HepG2 (cell line): ENCODE data around the gene ADGRG6. TPM values are rescaled to one million over a fixed set of nuclear protein-coding genes. Genes with fewer than 3 reads are reported as not detected.

ENCODE experiments used
- ATAC-seq: fragments of 200-7000 bp; cut with Tn5 transposase; 3 replicates; pipeline ENCODE4 v1.9.1; 2020; ENCODE audit warnings: mild to moderate bottlenecking, moderate library complexity
- BruUV-seq: library from RNA; stranded (reverse); fragments of 400-500 nt; replicated peaks from 2 replicates; lab custom pipeline; 2021; lab: Mats Ljungman, UMichigan
- CTCF ChIA-PET: fragments of 300-600 bp; formaldehyde crosslinking; extraction: SDS; loops from one replicate; lab custom pipeline; 2021; ENCODE audit warnings: low total read pairs, inconsistent platforms, low intra/inter-chr PET ratio; lab: Yijun Ruan, JAX
- POLR2A ChIA-PET: fragments of 350-600 bp; sonication (Branson Sonifier 250); formaldehyde crosslinking; loops from one replicate; lab custom pipeline; 2020; ENCODE audit warnings: antibody characterized with exemption, inconsistent platforms; lab: Yijun Ruan, JAX
- DNase-seq: peaks from one replicate; pipeline ENCODE4 v3.0.0-alpha.2; 2015; ENCODE audit warnings: low spot score
- FAIRE-seq: peaks from 3 replicates; lab custom pipeline; 2011; peaks lifted over from hg19 to GRCh38; lab: Jason Lieb, UNC
- H2AFZ ChIP-seq: one replicate; pipeline ENCODE4 v1.6.1; 2011; ENCODE audit warnings: low read length, inconsistent platforms
- H3K27ac ChIP-seq: fragments of 300-600 bp; 3 replicates; pipeline ENCODE4 v1.8.0; 2011; ENCODE audit warnings: mixed run types, mild to moderate bottlenecking, mixed read lengths, low read length, inconsistent platforms; ENCODE audit not compliant: insufficient read depth; ENCODE audit errors: extremely low read length
- H3K27me3 ChIP-seq, 2 experiments: fragments of 200-600 bp in 1 of 2; 2 replicates in 1 of 2; 3 replicates in 1 of 2; pipeline versions ENCODE4 v1.6.0 to v1.8.0; 2011; ENCODE audit warnings: low read length in 2 of 2, mild to moderate bottlenecking in 2 of 2, moderate library complexity in 2 of 2, inconsistent platforms in 1 of 2; ENCODE audit not compliant: insufficient read depth in 2 of 2, control insufficient read depth in 1 of 2
- H3K36me3 ChIP-seq, 2 experiments: fragments of 200-600 bp in 1 of 2; replicated peaks in 1 of 2; 2 replicates in 1 of 2; 3 replicates in 1 of 2; pipeline versions ENCODE4 v1.5.1 to v1.8.0; 2011; ENCODE audit warnings: low read length in 2 of 2, inconsistent platforms in 1 of 2; ENCODE audit not compliant: insufficient read depth in 2 of 2, control insufficient read depth in 1 of 2
- H3K4me1 ChIP-seq: 2 replicates; pipeline ENCODE4 v1.5.1; 2012; ENCODE audit warnings: low read length, inconsistent platforms; ENCODE audit not compliant: insufficient read depth
- H3K4me2 ChIP-seq: 2 replicates; pipeline ENCODE4 v1.6.0; 2011; ENCODE audit warnings: low read depth, low read length, inconsistent platforms
- H3K4me3 ChIP-seq, 3 experiments: fragments of 200-600 bp in 1 of 3; sonication (generic), shearing (Covaris generic) in 1 of 3; replicated peaks in 1 of 3; 2 replicates each; pipeline ENCODE4 v1.5.1; 2011 to 2016; ENCODE audit warnings: low read length in 3 of 3, inconsistent platforms in 2 of 3, low read depth in 2 of 3, mild to moderate bottlenecking in 2 of 3, control low read depth in 1 of 3, mixed read lengths in 1 of 3; ENCODE audit not compliant: insufficient read depth in 1 of 3
- H3K79me2 ChIP-seq: one replicate; pipeline ENCODE4 v1.6.1; 2011; ENCODE audit warnings: low read length, inconsistent platforms; ENCODE audit not compliant: insufficient read depth
- H3K9ac ChIP-seq: 2 replicates; pipeline ENCODE4 v1.6.0; 2011; ENCODE audit warnings: mild to moderate bottlenecking, low read depth, low read length, inconsistent platforms; ENCODE audit not compliant: insufficient read depth
- H3K9me3 ChIP-seq: 2 replicates; pipeline ENCODE4 v1.5.1; 2012; ENCODE audit warnings: mild to moderate bottlenecking, low read length
- H4K20me1 ChIP-seq: 2 replicates; pipeline ENCODE4 v1.6.0; 2011; ENCODE audit warnings: inconsistent platforms, mild to moderate bottlenecking, low read length, moderate library complexity; ENCODE audit not compliant: insufficient read depth
- KLF6 ChIP-seq: IDR thresholded peaks from 2 replicates; pipeline ENCODE4 v1.8.0; 2016; ENCODE audit warnings: missing biosample characterization, missing genetic modification reagents
- NCOA1 ChIP-seq: sonication (generic); formaldehyde crosslinking; IDR thresholded peaks from 2 replicates; pipeline ENCODE4 v1.9.0; 2021; ENCODE audit warnings: missing genetic modification reagents
- RARA ChIP-seq: IDR thresholded peaks from 2 replicates; pipeline ENCODE4 v1.6.1; 2016; ENCODE audit warnings: missing genetic modification reagents, missing compliant biosample characterization
- SRSF9 ChIP-seq: fragments of 200-400 bp; formaldehyde crosslinking; IDR thresholded peaks from 2 replicates; pipeline ENCODE4 v1.6.1; 2018; ENCODE audit warnings: borderline replicate concordance, mild to moderate bottlenecking, low read depth, low read length; ENCODE audit not compliant: insufficient read depth, poor library complexity, severe bottlenecking
- ZNF10 ChIP-seq: sonication (generic); formaldehyde crosslinking; IDR thresholded peaks from 2 replicates; pipeline ENCODE4 v1.4.0; 2020; ENCODE audit warnings: mild to moderate bottlenecking, low read depth, missing genetic modification reagents, borderline replicate concordance
- ZNF572 ChIP-seq: sonication (generic); formaldehyde crosslinking; IDR thresholded peaks from 2 replicates; pipeline ENCODE4 v1.5.1; 2020; ENCODE audit warnings: mild to moderate bottlenecking, missing genetic modification reagents
- WGBS: methylation state at CpG from one replicate; pipeline ENCODE4 v1.1.6; 2017; ENCODE audit warnings: low lambda C conversion rate; 5-methylcytosine and 5-hydroxymethylcytosine counted together
- in situ Hi-C: cut with HindIII; loops from 2 replicates; pipeline ENCODE4 v1.10.0; 2017; ENCODE audit warnings: low pct_unique_long_range_greater_than_20kb; ENCODE audit not compliant: extremely low pct_ligation_motif_present
- intact Hi-C: fragments of 100-400 bp; cut with micrococcal nuclease; formaldehyde crosslinking; loops from one replicate; pipeline ENCODE4 v1.10.0; 2022; ENCODE audit not compliant: unreplicated experiment
- polyA plus RNA-seq, 8 experiments: library from polyadenylated mRNA; depleted of rRNA in 3 of 8; stranded (reverse) in 7 of 8; unstranded in 1 of 8; fragments of >200 nt; fragmentation: Illumina TruSeq in 4 of 8; extraction: Trizol in 4 of 8; gene quantifications; 2 replicates each; pipeline versions ENCODE4 v1.2.1 to v1.2.3, GENCODE V29; 2011 to 2016; ENCODE audit warnings: low read depth in 4 of 8, missing spikeins in 1 of 8, mixed read lengths in 1 of 8; ENCODE audit not compliant: insufficient read depth in 1 of 8
- total RNA-seq, 5 experiments: library from RNA; depleted of rRNA; stranded (reverse); fragments of >200 nt; fragmentation: Illumina TruSeq; extraction: Trizol; gene quantifications; 2 replicates each; pipeline ENCODE4 v1.2.3, GENCODE V29; 2016; ENCODE audit warnings: low read depth in 1 of 5
- TF ChIP-seq, protein P1 (sequence below): sonication (generic); formaldehyde crosslinking; IDR thresholded peaks from 2 replicates; pipeline ENCODE4 v1.4.0; 2020; ENCODE audit warnings: missing genetic modification reagents, mild to moderate bottlenecking, borderline replicate concordance
- TF ChIP-seq, protein P2 (sequence below): sonication (generic); formaldehyde crosslinking; IDR thresholded peaks from 2 replicates; pipeline ENCODE4 v1.5.1; 2020; ENCODE audit warnings: missing genetic modification reagents, mild to moderate bottlenecking, borderline replicate concordance
- TF ChIP-seq, protein P3 (sequence below): sonication (generic); formaldehyde crosslinking; IDR thresholded peaks from 2 replicates; pipeline ENCODE4 v1.9.0; 2021; ENCODE audit warnings: mild to moderate bottlenecking, missing genetic modification reagents
- TF ChIP-seq, protein P4 (sequence below): sonication (generic); formaldehyde crosslinking; IDR thresholded peaks from 2 replicates; pipeline ENCODE4 v1.4.0; 2020; ENCODE audit warnings: mild to moderate bottlenecking, low read depth, missing genetic modification reagents

The ADGRG6 gene
- total and polyA plus RNA-seq, 2 of the 13 experiments (the other 11 are each of a cell fraction or from before 2014, with no cell fraction given): 129 to 249 TPM

DNA sequence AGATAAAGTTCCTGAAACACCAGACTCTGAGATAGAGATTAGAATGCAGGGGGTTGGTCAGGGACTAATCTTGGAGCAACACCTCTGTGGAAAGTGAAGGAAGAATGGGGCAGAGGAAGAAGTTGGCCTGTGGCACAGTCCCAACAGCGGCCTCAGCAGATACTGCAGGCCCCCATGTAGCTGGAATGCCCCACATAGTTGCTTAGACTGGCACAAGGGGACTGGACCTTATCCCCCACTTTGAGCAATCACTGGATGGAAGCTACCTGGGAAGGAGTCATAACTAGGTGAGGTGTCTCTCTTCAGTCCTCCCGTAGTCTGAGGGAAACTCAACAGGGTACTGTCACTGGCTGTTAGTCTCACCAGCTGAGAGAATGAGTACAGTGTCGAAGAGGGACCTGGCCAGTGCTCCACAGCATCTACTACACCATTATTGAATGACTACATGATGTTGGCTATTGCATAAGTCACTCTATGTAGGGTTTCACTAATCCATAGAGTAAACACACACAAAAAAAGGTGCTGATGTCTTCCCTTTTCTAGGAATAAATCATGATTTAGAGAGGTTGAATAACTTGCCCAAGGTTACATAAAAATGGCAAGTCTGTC lies 47.5 kb downstream of the ADGRG6 start:
- intact Hi-C loops (loop anchor here (1.0 kb wide), 1 partner anchor 45 kb away; no protein-coding TSS in a partner anchor), in situ Hi-C loops (no loop called here)
- no TSS peak for BruUV-seq
- ATAC-seq: peak; percentile 94
- Histone ChIP-seq H3K9ac (no peak overlapping the region), H3K9me3 (no peaks in the 10 kb centered on the region), H3K4me2 (peak overlapping the region; percentile 11; the same call in 1 of the 2 replicates), H3K27ac (no peak overlapping the region), H3K79me2 (peaks cover 83% of the 10 kb centered on the region), H2AFZ (no peak overlapping the region), H3K4me3 (no peak overlapping the region), H3K36me3 (peaks cover 8 to 11% of the 10 kb centered on the region in 2 experiments; a peak in 4 of 5 replicates), H3K27me3 (no peaks in the 10 kb centered on the region), H4K20me1 (peaks cover 10% of the 10 kb centered on the region; the same call in 1 of the 2 replicates), H3K4me1 (peaks cover 31% of the 10 kb centered on the region)
- peak; percentile 67 for DNase-seq
- ChIA-PET CTCF (interaction anchor here (1.6 kb wide), 1 partner anchor 39 kb away, joined by 3 read pairs; no protein-coding TSS in a partner anchor), POLR2A (interaction anchor here (1.3 kb wide), 2 partner anchors 48 to 117 kb away, joined by 3 read pairs; partner anchors contain the start of gene ADGRG6)
- 62% methylated on average over 3 of the region's 3 CpGs for WGBS
- FAIRE-seq: no peak
- peak; percentile 91 for TF ChIP-seq RARA
- TF ChIP-seq SRSF9: no peak
- TF ChIP-seq, protein P1, sequence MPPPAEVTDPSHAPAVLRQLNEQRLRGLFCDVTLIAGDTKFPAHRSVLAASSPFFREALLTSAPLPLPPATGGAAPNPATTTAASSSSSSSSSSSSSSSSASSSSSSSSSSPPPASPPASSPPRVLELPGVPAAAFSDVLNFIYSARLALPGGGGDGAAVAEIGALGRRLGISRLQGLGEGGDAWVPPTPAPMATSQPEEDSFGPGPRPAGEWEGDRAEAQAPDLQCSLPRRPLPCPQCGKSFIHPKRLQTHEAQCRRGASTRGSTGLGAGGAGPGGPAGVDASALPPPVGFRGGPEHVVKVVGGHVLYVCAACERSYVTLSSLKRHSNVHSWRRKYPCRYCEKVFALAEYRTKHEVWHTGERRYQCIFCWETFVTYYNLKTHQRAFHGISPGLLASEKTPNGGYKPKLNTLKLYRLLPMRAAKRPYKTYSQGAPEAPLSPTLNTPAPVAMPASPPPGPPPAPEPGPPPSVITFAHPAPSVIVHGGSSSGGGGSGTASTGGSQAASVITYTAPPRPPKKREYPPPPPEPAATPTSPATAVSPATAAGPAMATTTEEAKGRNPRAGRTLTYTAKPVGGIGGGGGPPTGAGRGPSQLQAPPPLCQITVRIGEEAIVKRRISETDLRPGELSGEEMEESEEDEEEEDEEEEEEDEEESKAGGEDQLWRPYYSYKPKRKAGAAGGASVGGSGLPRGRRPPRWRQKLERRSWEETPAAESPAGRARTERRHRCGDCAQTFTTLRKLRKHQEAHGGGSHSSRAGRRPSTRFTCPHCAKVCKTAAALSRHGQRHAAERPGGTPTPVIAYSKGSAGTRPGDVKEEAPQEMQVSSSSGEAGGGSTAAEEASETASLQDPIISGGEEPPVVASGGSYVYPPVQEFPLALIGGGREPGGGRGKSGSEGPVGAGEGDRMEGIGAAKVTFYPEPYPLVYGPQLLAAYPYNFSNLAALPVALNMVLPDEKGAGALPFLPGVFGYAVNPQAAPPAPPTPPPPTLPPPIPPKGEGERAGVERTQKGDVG (CRISPR knock-in tag): no peak
- TF ChIP-seq, protein P2, sequence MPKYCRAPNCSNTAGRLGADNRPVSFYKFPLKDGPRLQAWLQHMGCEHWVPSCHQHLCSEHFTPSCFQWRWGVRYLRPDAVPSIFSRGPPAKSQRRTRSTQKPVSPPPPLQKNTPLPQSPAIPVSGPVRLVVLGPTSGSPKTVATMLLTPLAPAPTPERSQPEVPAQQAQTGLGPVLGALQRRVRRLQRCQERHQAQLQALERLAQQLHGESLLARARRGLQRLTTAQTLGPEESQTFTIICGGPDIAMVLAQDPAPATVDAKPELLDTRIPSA: no peak
- peak; percentile 10; the same call in 1 of the 2 replicates for TF ChIP-seq KLF6 (CRISPR knock-in tag)
- TF ChIP-seq NCOA1: no peak
- TF ChIP-seq, protein P3, sequence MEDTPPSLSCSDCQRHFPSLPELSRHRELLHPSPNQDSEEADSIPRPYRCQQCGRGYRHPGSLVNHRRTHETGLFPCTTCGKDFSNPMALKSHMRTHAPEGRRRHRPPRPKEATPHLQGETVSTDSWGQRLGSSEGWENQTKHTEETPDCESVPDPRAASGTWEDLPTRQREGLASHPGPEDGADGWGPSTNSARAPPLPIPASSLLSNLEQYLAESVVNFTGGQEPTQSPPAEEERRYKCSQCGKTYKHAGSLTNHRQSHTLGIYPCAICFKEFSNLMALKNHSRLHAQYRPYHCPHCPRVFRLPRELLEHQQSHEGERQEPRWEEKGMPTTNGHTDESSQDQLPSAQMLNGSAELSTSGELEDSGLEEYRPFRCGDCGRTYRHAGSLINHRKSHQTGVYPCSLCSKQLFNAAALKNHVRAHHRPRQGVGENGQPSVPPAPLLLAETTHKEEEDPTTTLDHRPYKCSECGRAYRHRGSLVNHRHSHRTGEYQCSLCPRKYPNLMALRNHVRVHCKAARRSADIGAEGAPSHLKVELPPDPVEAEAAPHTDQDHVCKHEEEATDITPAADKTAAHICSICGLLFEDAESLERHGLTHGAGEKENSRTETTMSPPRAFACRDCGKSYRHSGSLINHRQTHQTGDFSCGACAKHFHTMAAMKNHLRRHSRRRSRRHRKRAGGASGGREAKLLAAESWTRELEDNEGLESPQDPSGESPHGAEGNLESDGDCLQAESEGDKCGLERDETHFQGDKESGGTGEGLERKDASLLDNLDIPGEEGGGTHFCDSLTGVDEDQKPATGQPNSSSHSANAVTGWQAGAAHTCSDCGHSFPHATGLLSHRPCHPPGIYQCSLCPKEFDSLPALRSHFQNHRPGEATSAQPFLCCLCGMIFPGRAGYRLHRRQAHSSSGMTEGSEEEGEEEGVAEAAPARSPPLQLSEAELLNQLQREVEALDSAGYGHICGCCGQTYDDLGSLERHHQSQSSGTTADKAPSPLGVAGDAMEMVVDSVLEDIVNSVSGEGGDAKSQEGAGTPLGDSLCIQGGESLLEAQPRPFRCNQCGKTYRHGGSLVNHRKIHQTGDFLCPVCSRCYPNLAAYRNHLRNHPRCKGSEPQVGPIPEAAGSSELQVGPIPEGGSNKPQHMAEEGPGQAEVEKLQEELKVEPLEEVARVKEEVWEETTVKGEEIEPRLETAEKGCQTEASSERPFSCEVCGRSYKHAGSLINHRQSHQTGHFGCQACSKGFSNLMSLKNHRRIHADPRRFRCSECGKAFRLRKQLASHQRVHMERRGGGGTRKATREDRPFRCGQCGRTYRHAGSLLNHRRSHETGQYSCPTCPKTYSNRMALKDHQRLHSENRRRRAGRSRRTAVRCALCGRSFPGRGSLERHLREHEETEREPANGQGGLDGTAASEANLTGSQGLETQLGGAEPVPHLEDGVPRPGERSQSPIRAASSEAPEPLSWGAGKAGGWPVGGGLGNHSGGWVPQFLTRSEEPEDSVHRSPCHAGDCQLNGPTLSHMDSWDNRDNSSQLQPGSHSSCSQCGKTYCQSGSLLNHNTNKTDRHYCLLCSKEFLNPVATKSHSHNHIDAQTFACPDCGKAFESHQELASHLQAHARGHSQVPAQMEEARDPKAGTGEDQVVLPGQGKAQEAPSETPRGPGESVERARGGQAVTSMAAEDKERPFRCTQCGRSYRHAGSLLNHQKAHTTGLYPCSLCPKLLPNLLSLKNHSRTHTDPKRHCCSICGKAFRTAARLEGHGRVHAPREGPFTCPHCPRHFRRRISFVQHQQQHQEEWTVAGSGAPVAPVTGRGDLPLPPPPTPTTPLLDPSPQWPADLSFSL (CRISPR knock-in tag): no peak
- TF ChIP-seq ZNF572 (CRISPR knock-in tag): no peak
- TF ChIP-seq, protein P4, sequence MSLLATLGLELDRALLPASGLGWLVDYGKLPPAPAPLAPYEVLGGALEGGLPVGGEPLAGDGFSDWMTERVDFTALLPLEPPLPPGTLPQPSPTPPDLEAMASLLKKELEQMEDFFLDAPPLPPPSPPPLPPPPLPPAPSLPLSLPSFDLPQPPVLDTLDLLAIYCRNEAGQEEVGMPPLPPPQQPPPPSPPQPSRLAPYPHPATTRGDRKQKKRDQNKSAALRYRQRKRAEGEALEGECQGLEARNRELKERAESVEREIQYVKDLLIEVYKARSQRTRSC (CRISPR knock-in tag): no peak
- no peak for TF ChIP-seq ZNF10
